C4-2B (cell line): ENCODE results near the gene CORO1C.

Experiments used
- H3K27ac ChIP-seq: fragments of 450-650 bp; 2 replicates; pipeline ENCODE4 v1.5.1; 2017
- CTCF ChIP-seq: fragments of 450-650 bp; conservative IDR thresholded peaks from 2 replicates; pipeline ENCODE4 v1.5.1; 2017; ENCODE audit warnings: mild to moderate bottlenecking
- ZFX ChIP-seq: fragments of 450-650 bp; IDR thresholded peaks from 2 replicates; pipeline ENCODE4 v1.6.1; 2017

CORO1C gene

GRCh38 chr12:108700833-108701541 is 30.3 kb downstream of the CORO1C start:
- TF ChIP-seq CTCF, result no peak
- TF ChIP-seq ZFX, result no peak

DNA sequence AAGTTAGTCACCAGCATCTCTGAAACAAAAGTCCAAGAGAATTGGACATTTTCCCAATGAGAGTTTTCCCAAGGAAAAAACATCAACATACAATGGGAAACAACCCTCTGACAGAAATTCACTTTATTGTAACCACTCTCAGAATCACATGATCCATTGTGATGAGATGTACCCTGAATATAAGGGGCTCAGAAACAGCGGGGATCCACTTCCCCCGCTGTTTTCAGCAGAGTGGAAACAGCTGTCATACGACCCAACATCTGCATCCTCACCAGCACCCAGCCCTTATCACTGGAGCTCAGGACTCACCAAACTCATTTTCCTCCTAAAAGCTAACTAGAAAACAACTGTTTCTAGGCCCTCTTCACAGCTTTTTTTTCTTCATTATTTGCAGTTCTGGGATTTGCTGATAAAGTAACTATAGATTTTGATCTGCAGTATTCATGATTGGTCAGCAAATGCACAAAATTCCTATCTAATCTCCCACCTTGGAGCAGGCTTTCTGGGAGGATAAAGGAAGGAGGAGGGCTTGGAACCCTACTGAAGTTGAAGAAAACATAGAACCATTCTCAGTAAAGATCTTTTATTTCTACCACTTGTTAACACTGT is 31.3 kb downstream of the CORO1C start:
- no peak overlapping the region for H3K27ac ChIP-seq
- TF ChIP-seq CTCF (no peak), ZFX (no peak)

More at GRCh38 chr12:108700833-108701541, 30.3 kb downstream of the CORO1C start:
- H3K27ac ChIP-seq, result no peak overlapping the region; the same call in 1 of the 2 replicates

- TF ChIP-seq ZFX (no peak), CTCF (no peak)
- H3K27ac ChIP-seq, result no peak overlapping the region
Measured at GRCh38 chr12:108697905-108698304, 33.4 kb downstream of the CORO1C start.

- TF ChIP-seq CTCF, result no peak
- TF ChIP-seq ZFX, result no peak
- H3K27ac ChIP-seq, result no peak overlapping the region
Measured at GRCh38 chr12:108696996-108697290, 34.4 kb downstream of the CORO1C start.

GRCh38 chr12:108696111-108696995 is 35.0 kb downstream of the CORO1C start:
- TF ChIP-seq CTCF (no peak), ZFX (no peak)
- H3K27ac ChIP-seq, result no peak overlapping the region

GRCh38 chr12:108694812-108695278 is 36.5 kb downstream of the CORO1C start:
- no peak for TF ChIP-seq ZFX
- no peak for TF ChIP-seq CTCF
- H3K27ac ChIP-seq, result no peak overlapping the region

- TF ChIP-seq ZFX (no peak), CTCF (no peak)
- no peak overlapping the region for H3K27ac ChIP-seq
Measured at GRCh38 chr12:108693751-108694150, 37.6 kb downstream of the CORO1C start.
